GM12878 (cell line): ENCODE results near the gene KBTBD13.

Experiments used
- CEBPB ChIP-seq, 2 experiments: fragments of 150-350 bp in 1 of 2; IDR thresholded peaks; 2 replicates each; pipeline ENCODE4 v1.6.1; 2012 to 2014; ENCODE audit warnings: low read depth in 2 of 2, low read length in 2 of 2, borderline replicate concordance in 1 of 2, inconsistent platforms in 1 of 2
- EED ChIP-seq: sonication (generic); IDR thresholded peaks from 2 replicates; pipeline ENCODE4 v1.6.1; 2016; ENCODE audit warnings: antibody characterized with exemption, low read depth
- ETV6 ChIP-seq, 2 experiments: fragments of 450-650 bp in 1 of 2; IDR thresholded peaks in 1 of 2; conservative IDR thresholded peaks in 1 of 2; 2 replicates each; pipeline ENCODE4 v1.6.1; 2014; ENCODE audit warnings: antibody characterized with exemption in 1 of 2, borderline replicate concordance in 1 of 2, low read depth in 1 of 2, mild to moderate bottlenecking in 1 of 2, moderate library complexity in 1 of 2
- KDM1A ChIP-seq: fragments of 200-600 bp; sonication (generic); IDR thresholded peaks from 2 replicates; pipeline ENCODE4 v1.6.1; 2016; ENCODE audit warnings: borderline replicate concordance
- MEF2A ChIP-seq: IDR thresholded peaks from 2 replicates; pipeline ENCODE4 v1.6.1; 2011; ENCODE audit warnings: low read depth, mild to moderate bottlenecking, low read length, moderate library complexity; ENCODE audit not compliant: insufficient read depth
- MTA3 ChIP-seq: IDR thresholded peaks from 2 replicates; pipeline ENCODE4 v1.6.1; 2012; ENCODE audit warnings: low read length, inconsistent platforms, borderline replicate concordance
- NR2C2 ChIP-seq: IDR thresholded peaks from 2 replicates; pipeline ENCODE4 v1.6.1; 2011; ENCODE audit warnings: borderline replicate concordance, low read depth; ENCODE audit not compliant: control insufficient read depth, insufficient read length
- POLR2A ChIP-seq: IDR thresholded peaks from 2 replicates; pipeline ENCODE4 v1.6.1; 2011; ENCODE audit warnings: low read depth, mild to moderate bottlenecking, low read length
- RCOR1 ChIP-seq: conservative IDR thresholded peaks from 2 replicates; pipeline ENCODE4 v1.6.1; 2012; ENCODE audit warnings: low read depth, low read length, improper control_type of control experiment
- RFX5 ChIP-seq: IDR thresholded peaks from 2 replicates; pipeline ENCODE4 v1.6.1; 2011; ENCODE audit warnings: low read depth, low read length, improper control_type of control experiment
- ZNF274 ChIP-seq: IDR thresholded peaks from one replicate; pipeline ENCODE4 v1.8.0; 2011; ENCODE audit not compliant: insufficient read length, insufficient read depth
- TF ChIP-seq, protein P1 (sequence below), 3 experiments: IDR thresholded peaks in 2 of 3; conservative IDR thresholded peaks in 1 of 3; 2 replicates each; pipeline ENCODE4 v1.5.1; 2011; ENCODE audit warnings: low read depth in 3 of 3, low read length in 3 of 3, mild to moderate bottlenecking in 3 of 3, control low read depth in 2 of 3, moderate library complexity in 2 of 3, inconsistent platforms in 1 of 3, mixed read lengths in 1 of 3; ENCODE audit not compliant: control insufficient read depth in 2 of 3, insufficient read depth in 1 of 3; ENCODE audit errors: extremely low read depth in 1 of 3

DNA sequence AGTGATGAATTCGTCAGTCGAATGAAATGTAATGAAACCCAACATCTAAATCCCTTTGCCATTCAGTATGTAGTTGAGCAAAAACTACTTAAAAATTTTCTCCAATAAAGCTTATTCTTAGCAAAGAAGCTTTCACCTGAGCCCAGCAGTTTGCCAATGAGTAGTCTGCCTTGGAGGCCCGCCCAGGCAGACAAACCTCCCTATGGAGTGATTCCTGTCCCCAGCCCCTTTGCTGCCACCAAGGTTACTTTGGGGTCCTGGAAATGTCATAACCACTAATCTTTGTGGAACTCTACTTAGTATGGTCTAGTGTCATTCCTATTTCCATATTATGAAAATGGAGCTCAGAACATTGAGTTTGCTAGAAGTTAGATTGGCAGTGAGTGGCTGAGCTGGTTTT is 26.4 kb downstream of the KBTBD13 start:
- TF ChIP-seq MEF2A (no peak), NR2C2 (no peak), KDM1A (no peak), MTA3 (no peak), EED (no peak), POLR2A (no peak), CEBPB (IDR thresholded peaks at IDR 0.05; ENCODE audit: borderline replicate concordance in 1 of 2, low read depth in 2 of 2, low read length in 2 of 2) (no peak), ZNF274 (no peak), ETV6 (conservative IDR thresholded peaks at IDR 0.05 in 1 of 2, IDR thresholded peaks at IDR 0.05 in 1 of 2; ENCODE audit: borderline replicate concordance in 1 of 2, low read depth in 1 of 2) (no peak), RFX5 (no peak), RCOR1 (no peak)
- TF ChIP-seq, protein P1, sequence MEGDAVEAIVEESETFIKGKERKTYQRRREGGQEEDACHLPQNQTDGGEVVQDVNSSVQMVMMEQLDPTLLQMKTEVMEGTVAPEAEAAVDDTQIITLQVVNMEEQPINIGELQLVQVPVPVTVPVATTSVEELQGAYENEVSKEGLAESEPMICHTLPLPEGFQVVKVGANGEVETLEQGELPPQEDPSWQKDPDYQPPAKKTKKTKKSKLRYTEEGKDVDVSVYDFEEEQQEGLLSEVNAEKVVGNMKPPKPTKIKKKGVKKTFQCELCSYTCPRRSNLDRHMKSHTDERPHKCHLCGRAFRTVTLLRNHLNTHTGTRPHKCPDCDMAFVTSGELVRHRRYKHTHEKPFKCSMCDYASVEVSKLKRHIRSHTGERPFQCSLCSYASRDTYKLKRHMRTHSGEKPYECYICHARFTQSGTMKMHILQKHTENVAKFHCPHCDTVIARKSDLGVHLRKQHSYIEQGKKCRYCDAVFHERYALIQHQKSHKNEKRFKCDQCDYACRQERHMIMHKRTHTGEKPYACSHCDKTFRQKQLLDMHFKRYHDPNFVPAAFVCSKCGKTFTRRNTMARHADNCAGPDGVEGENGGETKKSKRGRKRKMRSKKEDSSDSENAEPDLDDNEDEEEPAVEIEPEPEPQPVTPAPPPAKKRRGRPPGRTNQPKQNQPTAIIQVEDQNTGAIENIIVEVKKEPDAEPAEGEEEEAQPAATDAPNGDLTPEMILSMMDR (IDR thresholded peaks at IDR 0.05 in 2 of 3, conservative IDR thresholded peaks at IDR 0.05 in 1 of 3; ENCODE audit: control insufficient read depth in 2 of 3, extremely low read depth in 1 of 3, insufficient read depth in 1 of 3, low read depth in 3 of 3, low read length in 3 of 3): no peak
